ENCODE measurements around the gene ACBD4. TPM values are rescaled to one million over a fixed set of nuclear protein-coding genes. Genes with fewer than 3 reads are reported as not detected.

ACBD4 gene
- total and polyA plus RNA-seq, 2 of the 13 experiments (the other 11 are each of a cell fraction or from before 2014, with no cell fraction given): 16.1 to 26.9 TPM

- TF ChIP-seq ZFP36 (IDR thresholded peaks at IDR 0.05; ENCODE audit: borderline replicate concordance, low read depth, low read length, partially characterized antibody) (no peak), ZMYM2 (CRISPR knock-in tag; IDR thresholded peaks at IDR 0.05) (peak; percentile 69; the same call in 1 of the 2 replicates), ZNF280B (CRISPR knock-in tag; IDR thresholded peaks at IDR 0.05; ENCODE audit: borderline replicate concordance) (no peak; the same call in 1 of the 2 replicates), GATAD1 (CRISPR knock-in tag; IDR thresholded peaks at IDR 0.05) (no peak), ZNF747 (CRISPR knock-in tag; IDR thresholded peaks at IDR 0.05; ENCODE audit: borderline replicate concordance) (peak; percentile 81; the same call in 1 of the 2 replicates), HMG20B (CRISPR knock-in tag; conservative IDR thresholded peaks at IDR 0.05) (no peak), FOXA1 (IDR thresholded peaks at IDR 0.05) (no peak), FOXA1 (CRISPR knock-in tag; IDR thresholded peaks at IDR 0.05) (no peak), TP53 (CRISPR knock-in tag; conservative IDR thresholded peaks at IDR 0.05) (no peak), MIXL1 (CRISPR knock-in tag; IDR thresholded peaks at IDR 0.05) (no peak), ZNF331 (CRISPR knock-in tag; IDR thresholded peaks at IDR 0.05) (no peak; the same call in 1 of the 2 replicates), ZUFSP (CRISPR knock-in tag; IDR thresholded peaks at IDR 0.05; ENCODE audit: borderline replicate concordance) (no peak), ZNF597 (CRISPR knock-in tag; IDR thresholded peaks at IDR 0.05) (no peak), SMAD3 (CRISPR knock-in tag; IDR thresholded peaks at IDR 0.05) (no peak; the same call in none of the 2 replicates), ZNF83 (CRISPR knock-in tag; IDR thresholded peaks at IDR 0.05; ENCODE audit: borderline replicate concordance) (no peak), ZNF576 (CRISPR knock-in tag; IDR thresholded peaks at IDR 0.05) (no peak), CHCHD3 (CRISPR knock-in tag; IDR thresholded peaks at IDR 0.05) (no peak; the same call in 1 of the 2 replicates), GFI1 (CRISPR knock-in tag; IDR thresholded peaks at IDR 0.05; ENCODE audit: borderline replicate concordance) (no peak), NAIF1 (CRISPR knock-in tag; IDR thresholded peaks at IDR 0.05; ENCODE audit: borderline replicate concordance) (no peak), MAFK (conservative IDR thresholded peaks at IDR 0.05 in 1 of 2, IDR thresholded peaks at IDR 0.05 in 1 of 2; ENCODE audit: low read length in 2 of 2) (no peak), ZNF460 (CRISPR knock-in tag; IDR thresholded peaks at IDR 0.05; ENCODE audit: borderline replicate concordance) (no peak)
- TF ChIP-seq, protein P1, sequence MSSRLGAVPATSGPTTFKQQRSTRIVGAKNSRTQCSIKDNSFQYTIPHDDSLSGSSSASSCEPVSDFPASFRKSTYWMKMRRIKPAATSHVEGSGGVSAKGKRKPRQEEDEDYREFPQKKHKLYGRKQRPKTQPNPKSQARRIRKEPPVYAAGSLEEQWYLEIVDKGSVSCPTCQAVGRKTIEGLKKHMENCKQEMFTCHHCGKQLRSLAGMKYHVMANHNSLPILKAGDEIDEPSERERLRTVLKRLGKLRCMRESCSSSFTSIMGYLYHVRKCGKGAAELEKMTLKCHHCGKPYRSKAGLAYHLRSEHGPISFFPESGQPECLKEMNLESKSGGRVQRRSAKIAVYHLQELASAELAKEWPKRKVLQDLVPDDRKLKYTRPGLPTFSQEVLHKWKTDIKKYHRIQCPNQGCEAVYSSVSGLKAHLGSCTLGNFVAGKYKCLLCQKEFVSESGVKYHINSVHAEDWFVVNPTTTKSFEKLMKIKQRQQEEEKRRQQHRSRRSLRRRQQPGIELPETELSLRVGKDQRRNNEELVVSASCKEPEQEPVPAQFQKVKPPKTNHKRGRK (CRISPR knock-in tag; IDR thresholded peaks at IDR 0.05): no peak
- TF ChIP-seq, protein P2, sequence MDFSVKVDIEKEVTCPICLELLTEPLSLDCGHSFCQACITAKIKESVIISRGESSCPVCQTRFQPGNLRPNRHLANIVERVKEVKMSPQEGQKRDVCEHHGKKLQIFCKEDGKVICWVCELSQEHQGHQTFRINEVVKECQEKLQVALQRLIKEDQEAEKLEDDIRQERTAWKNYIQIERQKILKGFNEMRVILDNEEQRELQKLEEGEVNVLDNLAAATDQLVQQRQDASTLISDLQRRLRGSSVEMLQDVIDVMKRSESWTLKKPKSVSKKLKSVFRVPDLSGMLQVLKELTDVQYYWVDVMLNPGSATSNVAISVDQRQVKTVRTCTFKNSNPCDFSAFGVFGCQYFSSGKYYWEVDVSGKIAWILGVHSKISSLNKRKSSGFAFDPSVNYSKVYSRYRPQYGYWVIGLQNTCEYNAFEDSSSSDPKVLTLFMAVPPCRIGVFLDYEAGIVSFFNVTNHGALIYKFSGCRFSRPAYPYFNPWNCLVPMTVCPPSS (IDR thresholded peaks at IDR 0.05): no peak
Observed at GRCh38 chr17:45162025-45162687, 26.7 kb downstream of the ACBD4 start (continued).
